ENCODE measurements around the gene LAMA2.

GRCh38 chr6:128929869-128930268 is 46.9 kb downstream of the LAMA2 start:
- no peak for TF ChIP-seq CTCF (IDR thresholded peaks at IDR 0.05)
- TF ChIP-seq POLR2A (IDR thresholded peaks at IDR 0.05) = no peak
- no peak for TF ChIP-seq POLR2AphosphoS5 (IDR thresholded peaks at IDR 0.05)

Measured in sigmoid colon (tissue), 4 donors.